HG03097 (cell line): ENCODE data around the gene FHIT.

Source experiments
- ATAC-seq: cut with Tn5 transposase; IDR thresholded peaks from one replicate; pipeline ENCODE4 v1.9.1; 2021; ENCODE audit not compliant: unreplicated experiment, low FRiP score

Gene FHIT

DNA sequence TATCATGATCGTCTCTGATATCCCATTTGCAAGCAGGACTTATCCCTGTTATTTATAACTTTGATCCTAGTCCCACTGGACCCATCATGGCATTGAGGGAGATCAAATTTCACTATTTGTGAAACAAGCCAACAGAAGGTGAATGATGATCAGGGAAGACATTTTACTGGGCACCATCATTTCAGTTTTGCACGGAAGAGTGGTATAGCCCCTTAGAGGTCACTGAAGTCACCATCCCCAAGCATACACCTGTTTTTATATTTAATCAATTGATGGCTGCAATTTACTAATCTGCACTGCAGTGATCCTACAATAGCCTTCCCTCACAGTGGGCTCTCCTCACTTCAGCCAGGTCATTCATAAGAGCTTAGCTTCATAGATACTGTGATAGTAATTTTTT lies 132.4 kb downstream of the FHIT start:
- no peak for ATAC-seq

DNA sequence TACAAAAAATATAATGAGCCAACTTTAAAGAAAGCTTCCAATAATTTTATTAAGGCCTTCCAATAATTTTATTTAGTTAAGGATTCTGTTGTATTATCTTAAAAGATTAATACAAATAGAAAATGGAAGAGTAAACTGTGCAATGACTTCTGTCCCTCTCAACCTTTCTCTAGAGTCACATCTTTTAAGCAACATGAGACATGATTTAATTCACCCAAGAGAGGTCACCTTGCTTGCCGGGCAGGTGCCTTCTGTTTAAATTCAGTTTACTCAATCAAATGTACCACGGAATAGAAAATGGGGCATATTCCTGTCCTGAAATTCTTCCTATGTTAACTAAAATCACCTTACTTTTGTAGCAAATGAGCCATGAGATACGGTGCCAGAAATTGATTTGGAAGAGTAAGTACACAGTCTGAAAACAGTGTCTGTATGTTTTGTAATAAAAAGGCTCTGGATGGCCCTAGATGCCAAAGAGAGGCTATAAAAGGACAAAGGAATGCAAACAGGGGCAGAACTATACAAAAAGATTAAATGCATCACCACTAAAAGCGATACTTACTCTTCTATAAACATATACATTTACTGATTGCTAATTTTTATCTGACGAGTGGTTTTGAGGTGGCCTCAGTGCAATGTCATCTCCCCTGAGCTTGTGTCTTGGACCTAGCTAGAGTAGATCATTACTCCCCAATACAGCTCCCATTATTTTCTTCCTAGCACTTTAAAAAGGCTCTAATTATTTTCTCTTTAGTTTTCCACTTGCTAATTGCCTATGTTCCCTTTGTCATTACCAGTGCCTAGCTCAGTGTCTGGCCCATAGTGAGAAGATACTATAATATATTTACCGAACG lies 134.0 kb downstream of the FHIT start:
- no peak for ATAC-seq

- no peak for ATAC-seq
Measured at GRCh38 chr3:61114316-61114953, 136.8 kb downstream of the FHIT start.

DNA sequence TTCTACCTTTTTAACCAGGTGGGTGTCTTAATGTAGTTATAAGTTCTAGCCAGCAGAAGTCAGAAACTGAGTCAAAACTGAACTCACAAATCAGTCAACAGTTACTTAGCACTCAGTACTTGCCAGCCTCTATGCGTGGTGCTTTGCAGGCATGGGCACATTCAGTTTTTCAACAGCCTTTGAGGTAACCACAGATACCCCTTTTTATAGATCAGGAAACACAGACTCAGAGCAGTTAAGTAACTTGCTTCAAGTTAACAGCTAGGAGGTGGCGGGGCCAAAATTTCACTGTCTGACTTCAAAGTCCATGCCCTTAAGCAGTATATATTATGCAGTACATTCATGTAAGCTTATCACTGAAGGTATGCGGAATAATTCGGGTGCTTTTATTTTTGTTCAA lies 139.4 kb downstream of the FHIT start:
- no peak for ATAC-seq

DNA sequence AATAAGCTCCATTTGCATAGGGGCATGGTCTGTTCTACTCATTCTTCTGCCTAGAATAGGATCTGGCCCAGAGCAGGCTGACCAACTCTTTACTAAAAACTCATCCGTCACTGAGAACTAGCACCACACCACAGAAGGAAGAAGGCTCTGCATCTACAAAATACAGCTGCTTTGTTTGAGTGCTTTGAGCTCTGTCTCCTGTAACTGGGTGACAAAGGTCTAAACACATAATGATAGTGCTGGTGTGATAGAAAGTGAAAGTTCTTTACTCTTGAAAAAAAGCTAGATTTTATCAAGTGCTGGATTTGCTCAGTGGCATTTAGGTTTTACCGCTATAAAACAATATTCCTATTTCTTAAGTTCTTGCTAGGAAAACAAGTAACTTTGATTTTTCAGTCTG lies 140.7 kb downstream of the FHIT start:
- ATAC-seq, result no peak

- no peak for ATAC-seq
Measured at GRCh38 chr3:61108247-61109019, 142.8 kb downstream of the FHIT start.

- no peak for ATAC-seq
Measured at GRCh38 chr3:61094608-61095007, 156.6 kb downstream of the FHIT start.

DNA sequence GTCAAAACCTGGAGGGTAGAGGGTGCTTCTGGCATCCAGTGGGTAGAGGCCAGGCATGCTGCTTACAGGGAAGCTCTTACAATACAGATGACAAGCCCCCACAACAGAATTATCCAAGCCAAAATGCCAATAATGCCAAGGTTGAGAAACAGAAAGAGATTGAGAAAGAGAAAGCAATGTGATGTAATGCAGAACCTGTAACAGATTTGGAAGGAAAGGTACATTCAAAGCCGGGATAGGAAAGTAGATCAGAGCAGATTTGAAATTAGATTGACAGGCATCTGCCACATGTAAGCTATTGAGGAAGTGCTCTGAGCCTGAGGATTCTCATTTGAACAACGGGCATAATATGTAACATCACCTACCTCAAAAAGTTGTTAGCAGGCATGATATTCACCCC lies 157.9 kb downstream of the FHIT start:
- no peak for ATAC-seq

GRCh38 chr3:61092870-61093269 lies 158.4 kb downstream of the FHIT start:
- ATAC-seq, result no peak

DNA sequence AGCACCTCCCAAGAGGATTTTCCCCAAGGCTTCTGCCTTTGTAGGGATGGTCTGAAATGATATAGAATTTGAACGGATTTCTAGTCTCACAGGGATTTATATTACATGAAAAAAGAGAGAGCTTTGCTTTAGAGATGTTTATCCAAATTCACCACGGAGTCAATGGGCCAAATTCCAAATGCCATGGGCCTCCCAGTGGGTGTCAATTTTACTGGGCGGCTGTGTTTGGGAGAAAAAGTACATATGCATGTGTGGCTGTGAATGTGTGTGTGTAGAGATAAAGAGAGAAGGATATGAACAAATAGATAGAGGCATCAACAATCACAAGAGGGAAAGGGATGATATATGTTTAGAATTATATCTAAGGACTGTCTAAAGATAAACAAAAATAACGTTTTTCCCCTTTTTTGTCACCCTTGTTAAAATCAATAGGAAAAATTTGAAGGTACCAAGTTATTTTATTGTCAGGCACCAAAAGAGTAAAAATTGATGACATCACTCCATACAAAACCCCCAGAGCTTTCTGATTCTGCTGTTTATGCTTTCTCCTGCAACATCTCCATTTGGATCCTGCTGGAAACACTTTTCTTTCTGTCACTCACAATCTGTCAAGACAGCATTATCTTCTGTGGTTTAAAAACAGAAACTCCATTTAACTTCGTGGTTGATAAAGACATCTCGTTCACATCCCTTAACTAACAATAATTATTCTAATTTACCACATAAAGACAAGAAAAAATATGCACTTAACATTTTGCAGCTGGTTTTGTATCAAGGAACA lies 160.7 kb downstream of the FHIT start:
- no peak for ATAC-seq

- no peak for ATAC-seq
Measured at GRCh38 chr3:61087465-61087864, 163.8 kb downstream of the FHIT start.

DNA sequence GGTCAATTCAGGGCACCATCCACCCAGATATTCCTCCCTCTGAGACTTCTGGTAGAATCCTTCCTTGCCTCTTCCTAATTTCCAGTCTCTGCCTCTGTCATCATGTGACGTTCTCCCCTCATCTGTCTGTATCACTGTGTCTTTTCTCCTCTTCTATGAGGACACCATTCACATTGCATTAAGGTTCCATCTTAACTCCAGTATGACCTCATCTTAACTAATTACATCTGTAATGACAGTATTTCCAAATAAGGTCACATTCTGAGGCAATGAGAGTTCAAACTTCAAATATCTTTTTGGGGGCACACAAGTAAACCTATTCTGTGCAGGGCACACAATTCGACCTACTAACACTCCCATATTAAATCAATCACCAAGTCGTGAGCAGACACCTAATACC lies 169.7 kb downstream of the FHIT start:
- ATAC-seq, result no peak

GRCh38 chr3:61080737-61081445 lies 170.4 kb downstream of the FHIT start:
- no peak for ATAC-seq

DNA sequence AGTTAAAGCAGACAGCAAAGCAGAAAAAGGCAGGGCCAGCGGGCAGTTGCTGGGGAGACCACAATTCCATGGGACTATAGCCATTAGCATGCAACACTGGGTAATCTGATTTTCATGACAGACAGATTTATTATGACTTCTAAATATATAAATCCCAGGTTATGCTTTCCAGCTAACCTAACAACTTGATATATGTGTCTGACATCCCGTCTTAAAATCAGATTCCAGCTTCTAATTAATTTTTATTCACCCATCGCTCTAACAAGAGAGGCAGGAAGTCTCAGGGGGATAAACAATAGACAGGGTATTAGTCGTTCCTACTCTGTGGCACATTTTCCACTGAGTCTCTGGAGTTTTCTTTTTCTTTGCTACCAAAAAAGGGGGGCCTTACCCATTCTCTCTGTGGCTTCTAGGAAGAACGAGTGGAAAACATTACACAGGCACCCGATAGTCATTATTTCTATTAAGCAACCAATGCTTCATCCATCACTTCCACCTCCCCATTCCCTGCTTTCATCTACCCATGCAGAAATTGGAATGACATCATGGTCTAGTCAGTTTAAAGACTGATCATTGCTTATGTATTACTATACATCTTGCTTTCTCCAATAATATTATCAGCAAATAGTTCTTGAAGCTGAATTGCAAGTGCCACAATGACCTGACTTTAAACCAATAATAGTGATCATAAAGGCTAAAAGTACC lies 173.1 kb downstream of the FHIT start:
- ATAC-seq, result no peak

- no peak for ATAC-seq
Measured at GRCh38 chr3:61077551-61077950, 173.7 kb downstream of the FHIT start.

GRCh38 chr3:61074783-61075182 lies 176.5 kb downstream of the FHIT start:
- ATAC-seq, result no peak

DNA sequence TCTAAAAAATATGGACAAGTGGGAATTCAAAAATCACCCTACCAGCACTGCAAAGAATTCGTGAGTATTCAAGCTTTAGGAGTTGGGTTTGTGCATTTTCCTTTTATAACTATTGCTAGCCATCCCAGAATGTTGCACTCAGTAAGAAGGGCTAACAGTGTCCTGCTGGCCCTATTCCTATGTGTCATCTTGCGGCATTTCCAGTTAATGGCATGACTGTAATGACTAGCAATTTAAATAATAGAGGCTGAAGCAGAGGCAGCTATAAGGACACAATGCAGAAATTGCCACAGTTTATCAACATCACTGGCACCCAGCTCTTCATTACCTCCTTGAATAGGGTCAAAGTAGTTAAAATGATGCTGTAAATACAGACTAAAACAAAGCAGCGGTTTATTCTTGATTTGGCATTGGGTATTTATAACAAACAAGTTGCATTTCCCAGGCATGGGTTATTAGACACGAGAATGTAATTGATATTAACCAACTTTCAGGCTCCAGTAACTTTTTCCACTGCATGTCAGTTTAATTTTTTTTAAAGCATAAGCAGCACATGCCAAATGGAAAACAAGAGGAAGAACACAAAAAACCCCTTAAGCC lies 177.6 kb downstream of the FHIT start:
- no peak for ATAC-seq

GRCh38 chr3:61068084-61068483 lies 183.2 kb downstream of the FHIT start:
- no peak for ATAC-seq

- ATAC-seq, result no peak
Measured at GRCh38 chr3:61066800-61067199, 184.5 kb downstream of the FHIT start.
